ENCODE measurements around the gene TCEAL4.

The TCEAL4 gene

GRCh38 chrX:103540145-103540544 is 45.2 kb upstream of the TCEAL4 start:
- CTCF ChIA-PET: no interaction called here

GRCh38 chrX:103549916-103550315 is 35.4 kb upstream of the TCEAL4 start:
- no peak for DNase-seq (ENCODE audit: low spot score)
- CTCF ChIA-PET: no interaction called here
- H3K27ac ChIP-seq: no peak overlapping the region
- POLR2A ChIA-PET (ENCODE audit: low non-redundant PET): no interaction called here
- no peak for TF ChIP-seq CTCF (conservative IDR thresholded peaks at IDR 0.05; ENCODE audit: low read depth)

More at GRCh38 chrX:103540145-103540544, 45.2 kb upstream of the TCEAL4 start:
- POLR2A ChIA-PET (ENCODE audit: low non-redundant PET): interaction anchor here (0.7 kb wide), 1 partner anchor 37 kb away, joined by 3 read pairs; no protein-coding TSS in a partner anchor
- no peak for DNase-seq (ENCODE audit: low spot score)
- no peak for TF ChIP-seq CTCF (conservative IDR thresholded peaks at IDR 0.05; ENCODE audit: low read depth)
- no peak overlapping the region for H3K27ac ChIP-seq

GRCh38 chrX:103550415-103551051 is 34.8 kb upstream of the TCEAL4 start:
- DNase-seq (ENCODE audit: low spot score): no peak
- ChIA-PET CTCF (no interaction called here), POLR2A (ENCODE audit: low non-redundant PET) (no interaction called here)
- TF ChIP-seq CTCF (conservative IDR thresholded peaks at IDR 0.05; ENCODE audit: low read depth): no peak
- no peak overlapping the region for H3K27ac ChIP-seq

- POLR2A ChIA-PET (ENCODE audit: low non-redundant PET): no interaction called here
- CTCF ChIA-PET: no interaction called here
- TF ChIP-seq CTCF (conservative IDR thresholded peaks at IDR 0.05; ENCODE audit: low read depth): no peak
- H3K27ac ChIP-seq: no peak overlapping the region
- DNase-seq (ENCODE audit: low spot score): no peak
Measured at GRCh38 chrX:103552236-103552635, 33.1 kb upstream of the TCEAL4 start.

- no peak for TF ChIP-seq CTCF (conservative IDR thresholded peaks at IDR 0.05; ENCODE audit: low read depth)
- CTCF ChIA-PET: no interaction called here
- no peak overlapping the region for H3K27ac ChIP-seq
- no peak for DNase-seq (ENCODE audit: low spot score)
- POLR2A ChIA-PET (ENCODE audit: low non-redundant PET): no interaction called here
Measured at GRCh38 chrX:103554687-103555424, 30.5 kb upstream of the TCEAL4 start.

GRCh38 chrX:103556963-103557612 is 28.2 kb upstream of the TCEAL4 start:
- no peak for DNase-seq (ENCODE audit: low spot score)
- TF ChIP-seq CTCF (conservative IDR thresholded peaks at IDR 0.05; ENCODE audit: low read depth): no peak
- CTCF ChIA-PET: interaction anchor here (0.6 kb wide), 1 partner anchor 306 kb away, joined by 3 read pairs; no protein-coding TSS in a partner anchor
- POLR2A ChIA-PET (ENCODE audit: low non-redundant PET): no interaction called here
- H3K27ac ChIP-seq: no peak overlapping the region

Data from RWPE1 (cell line).